IPS-NIHi7 (cell line): Measurements from ENCODE around the gene RPS26.
A peak's percentile ranks its signal among the peaks of the same experiment; 100 is the strongest.

Experiments used
- DNase-seq: peaks from one replicate; pipeline ENCODE4 v3.0.0; 2012; ENCODE audit warnings: mixed read lengths; ENCODE audit errors: extremely low spot score

The RPS26 gene

DNA sequence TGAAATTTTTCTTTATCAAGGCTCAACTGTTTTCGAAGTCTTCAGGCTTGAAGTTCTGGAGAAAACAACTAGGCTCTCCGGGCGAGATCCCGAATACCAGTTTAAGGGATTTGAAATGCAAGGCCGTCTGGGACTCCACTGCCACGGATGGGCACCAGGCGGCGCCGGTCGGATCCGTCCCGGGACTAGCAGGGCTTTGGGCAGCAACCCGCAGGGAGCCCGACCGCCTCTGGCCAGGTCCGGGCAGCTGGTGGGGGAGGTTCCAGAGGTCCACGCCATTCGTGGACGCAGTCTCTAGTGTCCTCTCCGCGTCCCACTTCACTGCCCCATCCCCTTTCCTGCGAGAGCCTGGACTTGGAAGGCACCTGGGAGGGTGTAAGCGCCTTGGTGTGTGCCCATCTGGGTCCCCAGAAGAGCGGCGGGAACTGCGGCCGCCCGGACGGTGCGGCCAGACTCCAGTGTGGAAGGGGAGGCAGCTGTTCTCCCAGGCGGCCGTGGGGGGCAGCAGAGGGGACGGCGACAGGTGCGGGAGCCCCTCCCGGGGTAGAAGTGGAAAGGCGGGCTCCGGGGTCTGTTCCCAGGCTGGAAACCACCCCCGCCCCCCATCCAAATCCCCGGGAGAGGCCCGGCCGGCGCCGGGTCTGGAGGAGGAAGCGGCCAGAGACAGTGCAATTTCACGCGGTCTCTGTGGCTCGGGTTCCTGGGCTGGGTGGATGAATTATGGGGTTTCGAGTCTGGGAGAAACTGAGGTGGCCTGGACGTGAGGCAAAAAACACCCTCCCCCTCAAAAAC is 37.4 kb downstream of the RPS26 start:
- DNase-seq = peak; percentile 88

DNA sequence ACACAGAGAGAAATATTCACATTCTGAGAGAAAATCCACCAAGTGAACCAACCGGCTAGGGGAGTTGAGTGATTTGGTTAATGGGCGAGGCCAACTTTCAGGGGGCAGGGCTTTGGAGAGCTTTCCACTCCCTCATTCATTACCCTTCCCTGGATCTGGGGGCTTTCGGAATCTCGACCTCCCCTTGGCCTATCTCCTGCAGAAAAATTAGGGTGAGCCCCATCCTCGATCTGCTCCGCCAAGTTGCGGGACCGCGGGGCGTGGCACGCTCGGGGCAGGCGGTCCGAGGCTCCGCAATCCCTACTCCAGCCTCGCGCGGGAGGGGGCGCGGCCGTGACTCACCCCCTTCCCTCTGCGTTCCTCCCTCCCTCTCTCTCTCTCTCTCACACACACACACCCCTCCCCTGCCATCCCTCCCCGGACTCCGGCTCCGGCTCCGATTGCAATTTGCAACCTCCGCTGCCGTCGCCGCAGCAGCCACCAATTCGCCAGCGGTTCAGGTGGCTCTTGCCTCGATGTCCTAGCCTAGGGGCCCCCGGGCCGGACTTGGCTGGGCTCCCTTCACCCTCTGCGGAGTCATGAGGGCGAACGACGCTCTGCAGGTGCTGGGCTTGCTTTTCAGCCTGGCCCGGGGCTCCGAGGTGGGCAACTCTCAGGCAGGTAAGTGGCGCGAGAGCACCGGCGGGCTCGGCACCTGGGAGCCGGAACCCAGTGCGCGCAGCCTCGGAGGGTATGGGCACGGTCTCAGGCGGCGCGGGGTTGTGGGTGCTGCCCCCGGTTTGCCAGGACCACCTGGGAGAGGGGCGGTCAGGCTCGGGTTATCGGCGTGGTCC is 38.2 kb downstream of the RPS26 start, which contains the start of gene ERBB3:
ERBB3 (plus strand) TSS at position 443 of the 833 bp plus-strand sequence; CDS start at position 579, 136 bp downstream.
- peak; percentile 84 for DNase-seq

DNA sequence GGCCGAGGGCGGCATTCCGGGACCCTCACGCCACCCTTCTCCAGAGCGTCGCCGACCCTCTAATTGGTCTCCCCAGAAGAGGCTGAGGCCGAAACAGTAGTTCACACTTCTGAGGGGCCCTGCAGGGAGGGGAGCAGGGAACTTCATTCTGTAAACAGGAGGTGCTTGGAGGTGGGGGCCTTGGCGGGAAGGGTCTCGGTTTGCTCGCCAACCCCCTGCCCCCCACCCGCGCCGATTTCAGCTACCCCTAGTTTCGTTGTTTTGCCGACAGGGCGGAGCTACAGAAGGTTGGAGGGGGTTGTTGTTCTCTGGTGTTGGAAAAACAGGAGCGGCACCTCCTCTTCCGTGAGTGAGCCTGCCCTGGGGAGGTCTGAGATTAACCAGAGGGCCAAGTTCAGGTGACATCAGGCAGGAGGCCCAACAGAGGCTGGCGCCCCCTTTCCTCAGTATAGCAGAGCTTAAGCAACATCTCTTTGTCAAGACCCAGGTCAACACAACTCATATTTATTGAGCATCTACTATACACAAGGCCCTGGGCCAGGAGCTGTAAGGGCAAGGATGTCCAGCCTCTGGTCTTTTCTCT is 38.9 kb downstream of the RPS26 start:
- peak; percentile 62 for DNase-seq

DNA sequence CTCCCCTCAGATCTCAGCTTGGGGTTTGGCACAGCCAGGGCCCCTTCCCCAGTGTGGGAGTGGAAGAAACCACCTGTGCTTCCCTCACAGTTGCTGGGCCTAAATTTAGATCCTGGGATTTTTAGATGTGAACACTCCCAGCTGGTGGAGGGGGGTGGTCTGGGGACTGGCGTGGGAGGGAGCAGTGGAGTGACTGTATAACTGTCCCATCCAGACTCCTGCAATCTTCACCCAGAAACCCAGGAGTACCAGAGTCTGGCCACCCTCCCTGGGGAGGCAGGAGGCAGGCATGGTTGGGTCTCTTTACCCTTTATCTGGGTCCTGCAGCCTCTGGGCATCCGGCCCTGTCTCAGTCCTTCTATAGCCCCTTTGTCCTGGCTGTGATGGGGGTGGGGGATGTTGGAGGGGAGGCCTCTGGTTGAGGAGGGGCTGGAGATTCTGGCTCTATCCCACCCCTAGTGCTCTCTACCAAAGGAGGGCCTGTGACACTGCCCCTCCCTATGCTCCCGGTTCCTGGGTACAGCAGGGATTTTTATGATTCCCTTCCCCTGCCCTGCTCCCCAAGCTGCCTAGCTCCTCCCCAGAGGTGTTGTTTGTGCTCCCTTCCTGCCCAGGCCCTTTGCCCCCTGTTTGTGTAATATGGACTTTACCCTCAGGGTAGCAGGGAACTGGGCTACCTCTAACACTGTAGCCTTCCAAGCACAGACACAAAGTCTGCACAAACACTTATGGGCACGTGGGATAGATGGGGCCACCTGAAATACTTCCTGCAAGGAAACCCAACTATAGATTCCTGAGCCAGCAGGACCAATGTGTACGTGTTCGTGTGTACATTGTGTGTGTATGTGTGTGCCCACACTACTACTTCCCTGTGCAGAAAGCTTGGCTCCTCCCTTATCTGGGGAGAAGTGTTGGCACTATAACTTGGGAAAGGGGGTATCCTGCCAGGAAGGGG is 40.0 kb downstream of the RPS26 start:
- no peak for DNase-seq

DNA sequence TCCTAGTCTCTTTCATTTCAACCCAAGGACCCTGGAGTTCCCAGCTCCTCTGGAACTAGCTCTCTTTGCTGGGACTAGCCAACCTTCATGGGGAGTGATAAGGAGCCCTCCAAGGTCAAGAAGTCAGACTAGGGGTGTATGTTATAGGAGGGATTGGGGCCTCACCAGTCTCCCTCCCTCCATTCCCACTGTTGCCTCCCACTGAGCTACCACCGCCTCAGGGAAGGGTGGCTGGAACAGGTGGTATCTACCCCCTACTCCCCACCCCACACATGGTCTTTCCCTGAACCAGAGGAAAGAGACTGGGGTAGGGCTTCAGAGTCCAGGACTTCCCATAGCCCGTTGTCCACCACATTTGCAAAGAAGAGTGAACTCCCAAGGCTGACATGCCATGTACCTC is 40.7 kb downstream of the RPS26 start:
- DNase-seq = no peak

DNA sequence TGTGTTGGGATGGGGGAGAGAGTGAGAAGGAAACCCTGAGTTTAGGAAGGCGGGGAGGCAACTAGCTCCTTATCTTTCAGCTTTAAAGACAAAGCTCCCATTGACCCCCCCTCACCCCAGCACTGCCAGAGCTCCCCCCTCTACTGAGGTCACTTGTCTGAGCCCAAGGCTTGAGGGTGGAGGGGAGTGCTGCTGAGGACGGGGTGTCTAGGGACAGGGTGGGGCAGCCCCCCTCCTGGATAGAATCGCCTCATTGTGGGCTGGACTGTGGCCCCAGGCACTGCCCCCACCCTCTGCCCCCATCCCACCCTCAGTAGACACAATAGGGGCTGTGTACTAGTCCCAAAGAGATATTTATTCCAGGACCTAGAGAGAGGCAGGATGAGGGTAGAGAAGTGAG is 41.2 kb downstream of the RPS26 start:
- no peak for DNase-seq

DNA sequence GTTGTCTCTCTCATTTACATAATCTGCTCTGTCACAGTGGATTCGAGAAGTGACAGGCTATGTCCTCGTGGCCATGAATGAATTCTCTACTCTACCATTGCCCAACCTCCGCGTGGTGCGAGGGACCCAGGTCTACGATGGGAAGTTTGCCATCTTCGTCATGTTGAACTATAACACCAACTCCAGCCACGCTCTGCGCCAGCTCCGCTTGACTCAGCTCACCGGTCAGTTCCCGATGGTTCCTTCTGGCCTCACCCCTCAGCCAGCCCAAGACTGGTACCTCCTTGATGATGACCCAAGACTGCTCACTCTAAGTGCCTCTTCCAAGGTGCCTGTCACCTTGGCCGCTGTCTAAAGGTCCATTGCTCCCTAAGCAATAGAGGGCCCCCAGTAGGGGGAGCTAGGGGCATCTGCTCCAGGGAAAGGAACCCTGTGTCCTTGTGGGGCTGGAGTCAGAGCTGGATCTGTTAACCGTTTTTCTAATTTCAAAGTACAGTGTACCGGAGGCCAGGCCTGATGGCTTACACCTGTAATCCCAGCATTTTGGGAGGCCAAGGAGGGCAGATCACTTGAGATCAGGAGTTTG is 43.3 kb downstream of the RPS26 start:
- DNase-seq = peak; percentile 74

DNA sequence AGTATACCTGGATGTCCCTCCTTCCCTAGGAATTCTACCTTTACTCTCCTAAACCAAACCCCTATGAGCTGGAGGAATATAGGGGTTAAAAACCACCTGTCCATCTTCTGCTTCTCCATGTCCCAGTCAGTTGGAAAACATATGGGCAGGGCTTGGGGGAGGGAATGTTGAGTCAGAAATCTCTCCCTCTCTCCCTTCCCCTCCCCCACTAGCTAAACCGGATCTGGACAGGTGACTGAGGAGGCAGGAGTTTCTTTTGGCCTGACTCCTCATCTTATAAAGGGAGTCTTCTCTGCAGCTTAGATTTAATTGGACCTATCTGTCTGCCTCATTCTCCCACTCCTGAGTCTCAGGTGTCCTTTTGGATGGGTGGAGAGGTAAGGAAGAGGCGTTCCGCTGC is 44.4 kb downstream of the RPS26 start:
- no peak for DNase-seq

DNA sequence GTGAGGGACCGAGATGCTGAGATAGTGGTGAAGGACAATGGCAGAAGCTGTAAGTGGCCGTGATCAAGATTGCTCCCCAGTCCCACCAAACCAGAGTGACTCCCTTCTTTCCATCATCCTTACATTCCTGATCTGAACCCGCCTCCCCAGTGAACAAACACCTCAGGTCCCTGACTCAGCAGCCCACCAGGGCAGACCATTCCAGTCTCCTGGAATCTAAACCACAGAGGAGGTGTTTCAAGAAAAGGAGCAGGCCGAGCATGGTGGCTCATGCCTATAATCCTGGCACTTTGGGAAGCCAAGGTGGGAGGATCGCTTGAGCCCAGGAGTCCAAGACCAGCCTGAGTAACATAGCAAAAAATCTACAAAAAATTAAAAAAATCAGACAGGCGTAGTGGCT is 44.9 kb downstream of the RPS26 start:
- DNase-seq = no peak

DNA sequence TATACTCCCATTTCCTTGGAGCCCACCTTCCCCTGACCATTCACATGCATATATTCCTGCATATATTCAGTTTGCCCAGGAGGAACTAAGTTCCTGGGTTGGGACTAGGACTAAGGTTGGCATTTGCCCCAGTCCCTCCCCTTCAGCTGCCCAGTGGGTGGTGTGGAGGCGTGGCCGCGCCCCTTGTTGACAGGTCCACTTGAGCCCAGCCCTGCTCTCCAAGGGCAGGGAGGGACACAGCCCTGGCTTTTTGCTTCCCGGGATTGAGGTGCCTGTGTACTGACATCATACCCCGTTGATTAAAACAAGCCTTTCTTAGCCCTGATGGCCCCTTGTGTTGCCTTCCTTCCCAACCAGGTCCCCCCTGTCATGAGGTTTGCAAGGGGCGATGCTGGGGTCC is 45.5 kb downstream of the RPS26 start:
- no peak for DNase-seq
